Motor neuron (in vitro differentiated cells): ENCODE data around the gene RHOD. TPM values are rescaled to one million over a fixed set of nuclear protein-coding genes. Genes with fewer than 3 reads are reported as not detected.

Experiments
- ATAC-seq, 8 experiments: fragments of 200-7000 bp; cut with Tn5 transposase; replicated peaks in 6 of 8; 2 replicates each; pipeline ENCODE4 v1.8.0; 2021; ENCODE audit warnings: mild to moderate bottlenecking in 8 of 8, moderate library complexity in 8 of 8
- H3K27ac ChIP-seq, 2 donors: fragments of 250-450 bp; sonication (Bioruptor Pico); 2 replicates each; pipeline ENCODE4 v1.9.0; 2021; ENCODE audit warnings: antibody characterized with exemption in 2 of 2, mild to moderate bottlenecking in 2 of 2, moderate library complexity in 1 of 2
- H3K4me1 ChIP-seq, 2 donors: fragments of 250-450 bp; sonication (Bioruptor Pico); replicated peaks in 1 of 2; 2 replicates each; pipeline ENCODE4 v1.6.1; 2021; ENCODE audit warnings: antibody characterized with exemption in 2 of 2, mild to moderate bottlenecking in 2 of 2, moderate library complexity in 1 of 2
- H3K4me3 ChIP-seq, 5 donors: fragments of 250-450 bp; sonication (Bioruptor Pico); 2 replicates each; pipeline ENCODE4 v1.9.0; 2021; ENCODE audit warnings: antibody characterized with exemption in 5 of 5, mild to moderate bottlenecking in 5 of 5, moderate library complexity in 4 of 5
- WGBS, 10 experiments: fragments of 450-650 bp; shearing (Covaris generic); methylation state at CpG; one replicate each; pipeline ENCODE4 v1.0.0; 2022; 5-methylcytosine and 5-hydroxymethylcytosine counted together
- in situ Hi-C, 9 experiments: fragments of 400-800 bp; cut with MboI; loops; one replicate each; pipeline ENCODE4 v1.15.0; 2021; ENCODE audit warnings: low sequenced_read_pairs in 9 of 9, low pct_unique_long_range_greater_than_20kb in 2 of 9; ENCODE audit not compliant: unreplicated experiment in 9 of 9
- total RNA-seq, 8 experiments: library from RNA; unstranded; fragments of 300-600 nt; gene quantifications; 2 replicates each; pipeline versions ENCODE4 v1.2.3 to v1.2.4, GENCODE V29; 2022

RHOD gene, protein sequence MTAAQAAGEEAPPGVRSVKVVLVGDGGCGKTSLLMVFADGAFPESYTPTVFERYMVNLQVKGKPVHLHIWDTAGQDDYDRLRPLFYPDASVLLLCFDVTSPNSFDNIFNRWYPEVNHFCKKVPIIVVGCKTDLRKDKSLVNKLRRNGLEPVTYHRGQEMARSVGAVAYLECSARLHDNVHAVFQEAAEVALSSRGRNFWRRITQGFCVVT
- 10 to 100 TPM in 1 of 8 experiments, 1 to 10 TPM in 1, under 1 TPM in 2, not detected in 4; 0.24 to 10.1 (median 1.2) TPM for total RNA-seq

GRCh38 chr11:67056267-67057204 is at the start of gene RHOD:
Gene RHOD (plus strand): TSS chr11:67056847. CDS start chr11:67056903, 56 bp downstream.
- peak; percentile 13 to 69 (median 46) for ATAC-seq
- Histone ChIP-seq H3K27ac (no peak within 1 kb of the TSS), H3K4me3 (peak within 1 kb of the TSS in 1 of 5 donors; percentile 20), H3K4me1 (peaks cover 0 to 10% of the 10 kb centered on the region in 2 donors)
- in situ Hi-C loops: no loop called here
- whole genome bisulfite sequencing, 10 experiments: 39 to 60% (median 48%) methylated on average over 1 to 6 of the region's 72 CpGs; no CpG with 5 or more reads in 6 of the 10 experiments

DNA sequence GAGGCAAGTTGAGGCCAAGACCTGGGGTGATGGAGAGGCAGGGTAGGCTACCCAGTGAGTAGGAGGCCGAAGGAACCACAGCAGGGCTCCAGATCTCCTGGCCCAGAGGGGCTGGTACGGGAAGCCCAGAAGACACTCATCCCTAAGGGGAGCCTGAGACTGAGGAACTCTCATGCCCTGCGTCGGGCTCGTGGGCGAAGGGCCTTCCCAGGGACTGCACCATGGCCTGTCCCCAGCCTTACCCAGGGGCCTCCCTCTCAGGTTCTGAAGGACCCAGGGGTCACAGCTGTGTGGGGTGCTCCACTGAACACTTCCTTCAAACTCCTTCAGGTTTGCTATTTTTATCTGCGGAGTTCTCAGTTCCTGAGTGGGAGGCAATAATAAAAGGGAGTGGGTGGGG is 49.5 kb upstream of the RHOD start:
- Histone ChIP-seq H3K27ac (no peak overlapping the region), H3K4me1 (peaks cover 12 to 17% of the 10 kb centered on the region in 2 donors), H3K4me3 (no peak overlapping the region)
- WGBS, 10 experiments: 80 to 100% (median 100%) methylated on average over 1 to 3 of the region's 7 CpGs; no CpG with 5 or more reads in 3 of the 10 experiments
- in situ Hi-C loops: no loop called here
- peak in 1 of 8 experiments; percentile 4 for ATAC-seq

- H3K4me3 ChIP-seq: no peak overlapping the region
- 50 to 86% (median 79%) methylated on average over 1 to 4 of the region's 7 CpGs; no CpG with 5 or more reads in 5 of the 10 experiments for WGBS, 10 experiments
- no peak for ATAC-seq
- H3K4me1 ChIP-seq: peaks cover 5 to 14% of the 10 kb centered on the region in 2 donors
- in situ Hi-C loops: no loop called here
- no peak overlapping the region for H3K27ac ChIP-seq
These were observed 46.2 kb upstream of the RHOD start for GRCh38 chr11:67010296-67010905.

- peaks cover 0 to 7% of the 10 kb centered on the region in 2 donors for H3K4me1 ChIP-seq
- H3K27ac ChIP-seq: no peak overlapping the region
- 68 to 100% (median 88%) methylated on average over 2 to 11 of the region's 11 CpGs; no CpG with 5 or more reads in 2 of the 10 experiments for WGBS, 10 experiments
- H3K4me3 ChIP-seq: no peak overlapping the region
- ATAC-seq: no peak
- in situ Hi-C loops: no loop called here
These were observed 43.1 kb upstream of the RHOD start for GRCh38 chr11:67013511-67014045.

DNA sequence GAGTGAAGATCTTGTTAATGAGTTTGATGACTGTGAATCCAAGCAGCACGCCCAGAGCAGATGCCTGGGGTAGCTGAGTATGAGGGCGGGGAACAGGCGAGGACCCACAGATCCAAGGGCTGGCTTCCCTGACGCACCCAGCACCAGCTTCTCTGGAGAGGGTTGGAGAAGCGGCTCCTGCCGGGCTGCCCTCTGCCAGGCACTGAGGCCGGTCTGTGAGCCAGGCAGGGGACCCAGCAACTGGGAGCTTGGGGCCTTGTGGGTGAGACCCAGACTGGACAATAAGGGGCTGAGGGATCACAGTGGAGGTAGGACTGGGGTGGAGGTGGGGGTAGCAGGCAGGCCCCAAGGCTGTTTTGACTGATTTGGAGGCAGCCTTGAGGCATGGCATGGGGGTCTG is 42.3 kb upstream of the RHOD start:
- H3K4me3 ChIP-seq: no peak overlapping the region
- H3K27ac ChIP-seq: no peak overlapping the region
- peak in 2 of 8 experiments; percentile 17 to 85 for ATAC-seq
- 80 to 100% methylated on average over 1 of the region's 7 CpGs; no CpG with 5 or more reads in 8 of the 10 experiments for WGBS, 10 experiments
- in situ Hi-C loops: no loop called here
- H3K4me1 ChIP-seq: peaks cover 0 to 7% of the 10 kb centered on the region in 2 donors

DNA sequence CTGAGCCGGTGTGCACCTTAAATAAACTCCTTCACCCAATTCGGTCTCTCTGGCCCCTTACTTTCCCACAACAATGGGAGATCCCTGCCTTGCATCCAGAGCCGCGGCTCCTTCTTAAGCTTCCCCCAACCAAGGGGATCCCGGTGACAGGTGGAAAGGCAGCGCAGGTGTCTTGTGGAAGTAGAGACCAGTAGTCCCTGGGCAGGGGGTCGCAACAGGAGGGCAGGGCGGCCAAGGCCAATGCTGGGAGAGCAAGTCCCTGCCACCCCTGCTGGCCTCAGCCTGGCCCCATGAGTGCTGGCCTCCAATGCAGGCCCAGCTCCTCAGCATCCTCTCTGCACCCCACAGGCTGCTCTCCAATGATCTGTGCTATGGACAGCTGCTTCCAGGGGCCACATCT is 41.6 kb upstream of the RHOD start:
- 51 to 100% (median 67%) methylated on average over 2 to 4 of the region's 8 CpGs; no CpG with 5 or more reads in 5 of the 10 experiments for WGBS, 10 experiments

DNA sequence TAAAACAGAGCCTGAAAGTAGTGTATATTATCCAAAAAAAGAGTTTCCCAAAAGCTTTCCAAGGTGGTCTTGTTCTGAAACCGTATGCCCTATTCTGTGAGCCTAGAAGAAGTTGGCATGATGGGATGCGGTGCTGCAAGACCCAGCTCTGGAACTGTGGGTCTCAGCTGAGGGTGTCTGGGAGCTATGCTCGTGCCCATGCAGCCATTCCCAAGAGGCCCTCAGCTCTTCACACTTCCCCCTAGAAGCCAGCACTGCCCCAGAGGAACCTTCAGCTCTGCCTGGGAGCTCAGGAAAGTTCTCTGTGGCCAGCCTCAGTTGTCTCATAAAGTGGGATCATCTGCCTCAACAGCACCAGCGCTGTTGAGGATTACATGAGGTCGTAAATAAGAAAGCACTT is 40.1 kb upstream of the RHOD start:
- Histone ChIP-seq H3K27ac (no peak overlapping the region), H3K4me1 (peaks cover 0 to 7% of the 10 kb centered on the region in 2 donors), H3K4me3 (no peak overlapping the region)
- no peak for ATAC-seq
- WGBS, 10 experiments: 60 to 100% (median 82%) methylated on average over 1 to 3 of the region's 5 CpGs; no CpG with 5 or more reads in 5 of the 10 experiments
- in situ Hi-C loops: no loop called here

More for the DNA sequence above, 41.6 kb upstream of the RHOD start:
- Histone ChIP-seq H3K4me3 (no peak overlapping the region), H3K4me1 (peaks cover 0 to 7% of the 10 kb centered on the region in 2 donors), H3K27ac (no peak overlapping the region)
- ATAC-seq: peak in 1 of 8 experiments; percentile 7
- in situ Hi-C loops: no loop called here

- Histone ChIP-seq H3K27ac (no peak overlapping the region), H3K4me1 (peaks cover 0 to 4% of the 10 kb centered on the region in 2 donors), H3K4me3 (no peak overlapping the region)
- 82 to 100% (median 94%) methylated on average over 1 to 6 of the region's 6 CpGs; no CpG with 5 or more reads in 2 of the 10 experiments for WGBS, 10 experiments
- ATAC-seq: no peak
- in situ Hi-C loops: no loop called here
These were observed 35.7 kb upstream of the RHOD start for GRCh38 chr11:67020949-67021348.

GRCh38 chr11:67022341-67022933 is 34.2 kb upstream of the RHOD start:
- in situ Hi-C loops: no loop called here
- H3K4me1 ChIP-seq: peaks cover 0 to 4% of the 10 kb centered on the region in 2 donors
- peak overlapping the region; percentile 32 to 55 (median 34) for H3K4me3 ChIP-seq
- 0 to 28% (median 20%) methylated on average over 2 to 10 of the region's 20 CpGs; no CpG with 5 or more reads in 6 of the 10 experiments for WGBS, 10 experiments
- peak in 4 of 8 experiments; percentile 3 to 15 (median 4) for ATAC-seq
- H3K27ac ChIP-seq: no peak overlapping the region

DNA sequence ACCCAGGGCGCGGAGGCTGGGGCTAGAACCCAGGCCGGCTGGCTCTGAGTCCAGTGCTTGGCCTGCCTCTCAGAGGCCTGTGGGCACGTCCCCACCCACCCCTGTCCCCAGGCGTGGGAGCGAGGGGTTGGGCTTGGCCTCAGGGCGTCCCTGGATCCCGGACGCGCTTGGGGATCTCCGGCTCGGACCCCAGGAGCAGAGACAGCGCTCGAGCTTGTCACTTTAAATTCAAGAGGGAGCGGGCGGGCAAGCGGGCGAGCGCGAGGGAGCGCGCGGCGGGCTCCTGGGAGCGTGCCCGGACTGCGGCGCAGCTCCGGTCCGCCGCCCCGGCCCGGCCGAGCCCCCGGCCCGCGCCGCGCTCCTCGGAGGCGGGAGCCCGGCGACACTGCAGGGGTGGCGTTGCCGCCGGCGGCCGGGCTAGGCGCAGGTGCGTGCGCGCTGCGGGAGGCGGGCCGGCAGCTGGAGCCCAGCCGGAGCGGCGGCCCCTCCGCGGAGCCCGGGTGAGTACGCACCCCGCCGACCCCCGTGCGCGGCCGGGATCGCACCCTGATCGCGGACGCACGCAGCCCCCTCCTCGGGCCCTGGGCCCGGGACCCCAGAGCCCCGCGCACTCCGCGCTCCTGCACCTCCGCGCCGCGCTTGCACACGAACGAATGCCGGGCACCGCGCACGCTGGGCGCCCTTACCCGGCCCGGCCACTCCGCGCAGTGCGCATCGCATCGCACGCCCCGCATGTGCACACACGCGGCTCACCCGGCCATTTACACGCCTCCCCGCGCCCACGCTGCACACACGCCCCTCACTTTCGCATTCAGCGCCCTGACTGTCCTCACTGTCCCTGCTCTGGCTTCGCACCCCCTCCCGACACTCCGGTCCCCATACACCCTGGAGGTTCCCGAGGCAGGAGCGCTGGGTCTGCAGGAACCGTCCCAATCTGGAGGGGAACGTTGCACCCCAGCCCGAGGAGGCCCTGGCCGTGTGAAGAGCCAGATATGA is 33.4 kb upstream of the RHOD start, which contains the start of gene SYT12:
TSS of gene SYT12 (plus strand) at position 174 of the 996 bp plus-strand sequence. CDS start 7,011 bp downstream, outside the sequence.
- Histone ChIP-seq H3K27ac (no peak within 1 kb of the TSS), H3K4me1 (peaks cover 0 to 4% of the 10 kb centered on the region in 2 donors), H3K4me3 (peak within 1 kb of the TSS; percentile 32 to 55 (median 34))
- peak; percentile 36 to 74 (median 70) for ATAC-seq
- in situ Hi-C loops: no loop called here
- WGBS, 10 experiments: 0 to 40% (median 30%) methylated on average over 1 to 4 of the region's 118 CpGs; no CpG with 5 or more reads in 7 of the 10 experiments

GRCh38 chr11:67023957-67024353 is 32.7 kb upstream of the RHOD start:
- 20 to 67% (median 62%) methylated on average over 1 to 2 of the region's 6 CpGs; no CpG with 5 or more reads in 7 of the 10 experiments for WGBS, 10 experiments
- in situ Hi-C loops: no loop called here
- no peak overlapping the region for H3K27ac ChIP-seq
- H3K4me1 ChIP-seq: peaks cover 0 to 4% of the 10 kb centered on the region in 2 donors
- peak overlapping the region in 3 of 5 donors; percentile 32 to 55 (median 38) for H3K4me3 ChIP-seq
- no peak for ATAC-seq
